Activated CD4-positive, alpha-beta memory T cell treated with anti-CD3 and anti-CD28 coated beads for 36 hours (primary cell): ENCODE data around the gene DPH2. TPM values are rescaled to one million over a fixed set of nuclear protein-coding genes. Genes with fewer than 3 reads are reported as not detected.

ENCODE experiments used
- CTCF ChIA-PET: fragments of 350-600 bp; sonication (Branson Sonifier 250); formaldehyde crosslinking; loops from one replicate; lab custom pipeline; 2021; ENCODE audit warnings: antibody characterized with exemption, inconsistent platforms; lab: Charles Lee
- POLR2A ChIA-PET: fragments of 350-600 bp; sonication (Branson Sonifier 250); formaldehyde crosslinking; loops from one replicate; lab custom pipeline; 2021; ENCODE audit warnings: antibody characterized with exemption; lab: Charles Lee
- DNase-seq: peaks from one replicate; pipeline ENCODE4 v3.0.0-alpha.2; 2020
- H3K27ac Mint-ChIP-seq: one replicate; pipeline ENCODE4 v1.8.0; 2021; ENCODE audit warnings: mixed read lengths
- H3K27me3 Mint-ChIP-seq: one replicate; pipeline ENCODE4 v1.8.0; 2021; ENCODE audit warnings: mixed read lengths
- H3K36me3 Mint-ChIP-seq: one replicate; pipeline ENCODE4 v1.8.0; 2021; ENCODE audit warnings: mixed read lengths
- H3K4me1 Mint-ChIP-seq: one replicate; pipeline ENCODE4 v1.8.0; 2021; ENCODE audit warnings: low read depth, mixed read lengths
- H3K4me3 Mint-ChIP-seq: one replicate; pipeline ENCODE4 v1.8.0; 2021; ENCODE audit warnings: mild to moderate bottlenecking, mixed read lengths
- H3K9me3 Mint-ChIP-seq: one replicate; pipeline ENCODE4 v1.8.0; 2021; ENCODE audit warnings: mixed read lengths
- intact Hi-C: fragments of 100-400 bp; cut with micrococcal nuclease; formaldehyde crosslinking; loops from one replicate; pipeline ENCODE4 v1.15.1; 2023
- total RNA-seq, 2 experiments: library from RNA; stranded (reverse); gene quantifications; one replicate each; pipeline ENCODE4 v1.2.3, GENCODE V29; 2021

Gene DPH2
- total RNA-seq, 2 experiments from 2014 or later = 24.8 to 26.9 TPM

DNA sequence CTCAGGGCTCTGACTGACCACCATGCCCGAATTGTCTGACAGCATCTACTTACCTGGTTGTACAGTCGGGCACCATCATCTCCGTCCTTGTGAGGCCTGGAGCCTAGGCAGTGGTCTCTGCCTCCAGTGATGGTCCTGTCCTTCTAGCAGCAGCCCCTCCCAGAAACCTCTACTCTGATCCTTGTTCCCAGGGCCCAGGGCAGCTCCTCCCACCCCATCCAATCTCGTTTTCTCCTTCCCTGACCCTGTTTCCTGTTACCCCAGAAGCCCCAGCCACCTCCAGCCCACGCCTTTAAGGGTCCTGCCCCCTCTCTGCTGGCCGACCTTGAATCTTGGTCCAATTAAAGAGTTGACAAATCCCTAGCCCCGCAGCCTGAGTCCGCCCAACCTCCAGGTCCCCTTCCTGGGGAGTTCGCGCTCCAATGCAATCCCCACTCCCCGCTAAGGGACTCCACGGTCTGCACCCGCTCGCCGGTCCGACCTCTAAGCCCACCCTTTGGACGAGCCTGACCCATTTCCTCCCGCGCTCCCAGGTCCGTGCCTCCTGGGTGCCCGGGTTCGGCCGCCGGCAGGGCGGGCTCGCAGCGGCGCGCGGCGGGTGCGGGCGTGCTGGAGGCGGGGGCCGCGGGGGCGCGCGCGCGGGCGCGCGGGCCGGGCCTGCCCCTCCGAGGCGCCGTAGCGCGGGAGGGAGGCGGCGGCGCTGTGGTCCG, 8.9 kb downstream of the DPH2 start, which contains the start of gene B4GALT2:
B4GALT2 (plus strand) TSS at position 660 of the 710 bp plus-strand sequence. CDS start 1,951 bp downstream, outside the sequence.
- intact Hi-C loops = no loop called here
- peak; percentile 50 for DNase-seq
- peak within 1 kb of the TSS; percentile 88 for H3K4me3 Mint-ChIP-seq
- H3K27me3 Mint-ChIP-seq = no peaks in the 10 kb centered on the region
- peaks cover 24% of the 10 kb centered on the region for H3K36me3 Mint-ChIP-seq
- CTCF ChIA-PET = no interaction called here
- no peak within 1 kb of the TSS for H3K27ac Mint-ChIP-seq
- POLR2A ChIA-PET = no interaction called here
- H3K4me1 Mint-ChIP-seq = peaks cover 52% of the 10 kb centered on the region
- H3K9me3 Mint-ChIP-seq = no peaks in the 10 kb centered on the region

DNA sequence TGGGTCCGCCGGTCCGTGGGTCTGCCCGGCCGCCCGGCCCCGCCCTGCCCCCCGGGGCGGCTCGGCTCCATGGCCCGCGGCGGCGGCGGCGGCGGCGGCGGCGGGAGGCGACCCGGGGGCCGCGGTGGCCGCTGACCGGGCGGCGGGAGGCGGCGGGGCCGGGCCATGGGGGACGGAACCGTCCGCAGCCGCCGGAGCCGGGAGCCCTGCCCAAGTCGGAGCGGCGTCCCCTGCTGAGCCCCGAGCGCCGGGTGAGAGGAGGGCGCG, 9.4 kb downstream of the DPH2 start:
- Mint-ChIP-seq H3K36me3 (peaks cover 26% of the 10 kb centered on the region), H3K4me1 (peaks cover 47% of the 10 kb centered on the region), H3K27me3 (no peaks in the 10 kb centered on the region), H3K27ac (no peak overlapping the region), H3K9me3 (no peaks in the 10 kb centered on the region), H3K4me3 (no peak overlapping the region)
- intact Hi-C loops = no loop called here
- POLR2A ChIA-PET = no interaction called here
- CTCF ChIA-PET = no interaction called here
- DNase-seq = no peak

GRCh38 chr1:43979528-43980254, 9.9 kb downstream of the DPH2 start:
- peaks cover 29% of the 10 kb centered on the region for H3K36me3 Mint-ChIP-seq
- ChIA-PET CTCF (no interaction called here), POLR2A (interaction anchor here (0.9 kb wide), 1 partner anchor 32 kb away, joined by 3 read pairs; the partner anchor contains the start of gene IPO13)
- H3K9me3 Mint-ChIP-seq = no peaks in the 10 kb centered on the region
- no peak overlapping the region for H3K27ac Mint-ChIP-seq
- H3K4me3 Mint-ChIP-seq = peak overlapping the region; percentile 88
- intact Hi-C loops = no loop called here
- no peaks in the 10 kb centered on the region for H3K27me3 Mint-ChIP-seq
- peaks cover 46% of the 10 kb centered on the region for H3K4me1 Mint-ChIP-seq
- DNase-seq = peak; percentile 46

DNA sequence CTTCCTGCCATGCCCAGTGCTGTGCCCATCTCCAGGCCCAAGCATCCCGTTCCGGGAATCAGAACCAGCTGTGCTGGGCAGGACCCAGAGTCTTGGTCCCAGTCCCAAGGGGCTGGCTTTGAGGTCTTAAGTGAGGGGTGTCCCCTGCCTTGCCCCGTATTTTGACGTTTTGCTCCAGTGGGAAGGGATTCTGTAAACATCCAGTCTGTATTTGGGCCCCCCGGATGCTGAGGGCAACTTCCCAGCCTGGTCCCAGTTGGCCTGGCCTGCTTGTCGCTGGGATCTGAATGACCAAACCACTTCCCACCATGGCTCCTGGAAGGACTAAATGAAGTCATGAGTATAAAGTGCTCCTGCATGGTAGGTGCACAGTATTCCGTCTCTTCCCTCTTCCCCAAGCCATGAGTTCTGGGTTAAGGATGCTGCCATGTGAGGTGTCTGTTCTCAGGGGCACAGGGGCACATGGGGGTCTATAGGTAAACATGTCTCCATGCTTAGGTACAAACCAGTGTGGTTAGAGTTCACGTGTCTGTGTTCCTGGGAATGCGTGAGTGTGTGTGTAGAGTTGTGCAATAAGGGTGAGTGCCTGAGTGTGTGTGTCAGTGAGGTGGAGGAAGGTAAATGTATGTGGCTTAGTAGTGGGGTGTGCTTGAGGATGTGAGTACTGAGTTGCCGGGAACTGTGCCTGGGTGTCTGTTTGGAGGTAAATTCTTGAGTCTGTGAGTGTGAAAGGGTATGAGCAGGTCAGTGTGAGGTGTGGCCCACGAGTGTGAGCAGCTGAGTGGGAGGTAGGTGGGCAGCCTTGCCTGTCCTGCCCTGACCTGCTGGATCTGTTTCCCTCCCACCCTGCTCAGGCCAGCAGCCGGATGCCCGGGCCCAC, 10.7 kb downstream of the DPH2 start:
- Mint-ChIP-seq H3K4me3 (peak overlapping the region; percentile 88), H3K36me3 (peaks cover 31% of the 10 kb centered on the region), H3K4me1 (peaks cover 45% of the 10 kb centered on the region), H3K27me3 (no peaks in the 10 kb centered on the region), H3K27ac (no peak overlapping the region), H3K9me3 (no peaks in the 10 kb centered on the region)
- POLR2A ChIA-PET = interaction anchor here (0.9 kb wide), 1 partner anchor 33 kb away, joined by 3 read pairs; the partner anchor contains the start of gene IPO13
- CTCF ChIA-PET = no interaction called here
- DNase-seq = no peak
- intact Hi-C loops = no loop called here

GRCh38 chr1:43981135-43981491, 11.3 kb downstream of the DPH2 start:
- Mint-ChIP-seq H3K27ac (no peak overlapping the region), H3K36me3 (peaks cover 33% of the 10 kb centered on the region), H3K9me3 (no peaks in the 10 kb centered on the region), H3K4me1 (peaks cover 39% of the 10 kb centered on the region), H3K4me3 (no peak overlapping the region), H3K27me3 (no peaks in the 10 kb centered on the region)
- CTCF ChIA-PET = interaction anchor here (1.2 kb wide), 1 partner anchor 46 kb away, joined by 3 read pairs; no protein-coding TSS in a partner anchor
- POLR2A ChIA-PET = no interaction called here
- no peak for DNase-seq
- intact Hi-C loops = no loop called here

DNA sequence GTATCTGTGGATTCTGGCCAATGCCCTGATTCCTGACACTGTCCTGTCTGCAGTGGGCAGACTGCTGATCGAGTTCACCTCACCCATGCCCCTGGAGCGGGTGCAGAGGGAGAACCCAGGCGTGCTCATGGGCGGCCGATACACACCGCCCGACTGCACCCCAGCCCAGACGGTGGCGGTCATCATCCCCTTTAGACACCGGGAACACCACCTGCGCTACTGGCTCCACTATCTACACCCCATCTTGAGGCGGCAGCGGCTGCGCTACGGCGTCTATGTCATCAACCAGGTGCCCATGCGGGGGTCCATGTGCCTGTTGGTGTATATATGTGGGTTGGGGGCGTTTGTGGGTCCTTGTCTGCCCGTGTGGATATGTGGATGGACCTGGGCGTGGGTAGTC, 11.8 kb downstream of the DPH2 start:
- Mint-ChIP-seq H3K27ac (no peak overlapping the region), H3K9me3 (no peaks in the 10 kb centered on the region), H3K4me3 (no peak overlapping the region), H3K27me3 (no peaks in the 10 kb centered on the region), H3K4me1 (peaks cover 34% of the 10 kb centered on the region), H3K36me3 (peaks cover 31% of the 10 kb centered on the region)
- ChIA-PET POLR2A (no interaction called here), CTCF (interaction anchor here (1.2 kb wide), 1 partner anchor 47 kb away, joined by 3 read pairs; no protein-coding TSS in a partner anchor)
- intact Hi-C loops = no loop called here
- no peak for DNase-seq

- Mint-ChIP-seq H3K27ac (no peak overlapping the region), H3K9me3 (no peaks in the 10 kb centered on the region), H3K4me1 (peaks cover 28% of the 10 kb centered on the region), H3K27me3 (no peaks in the 10 kb centered on the region), H3K4me3 (no peak overlapping the region), H3K36me3 (peaks cover 25% of the 10 kb centered on the region)
- intact Hi-C loops = no loop called here
- POLR2A ChIA-PET = no interaction called here
- DNase-seq = no peak
- CTCF ChIA-PET = interaction anchor here (1.2 kb wide), 1 partner anchor 47 kb away, joined by 3 read pairs; no protein-coding TSS in a partner anchor
These were observed 12.4 kb downstream of the DPH2 start for GRCh38 chr1:43982241-43982640.

DNA sequence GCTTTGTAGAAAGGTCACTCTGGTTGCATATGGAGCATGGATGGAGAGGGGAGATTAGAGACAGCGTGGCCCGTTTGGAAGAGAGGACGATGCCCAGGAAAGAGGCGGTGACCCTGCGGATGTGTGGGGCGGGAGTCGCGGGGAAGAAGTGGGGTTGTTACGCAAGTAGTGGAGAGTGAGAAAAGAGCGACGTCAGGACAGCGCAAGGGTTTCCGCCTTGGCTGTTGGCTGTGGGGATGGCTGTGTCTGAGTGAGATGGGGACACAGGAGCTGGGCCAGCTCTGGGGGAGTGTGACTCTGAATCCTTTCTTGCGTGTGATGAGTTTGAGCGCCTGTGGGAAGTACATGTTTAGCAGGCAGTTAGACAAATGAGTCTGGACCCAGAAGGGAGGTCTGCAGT, 13.0 kb downstream of the DPH2 start:
- H3K4me3 Mint-ChIP-seq = no peak overlapping the region
- H3K9me3 Mint-ChIP-seq = no peaks in the 10 kb centered on the region
- H3K27ac Mint-ChIP-seq = no peak overlapping the region
- H3K27me3 Mint-ChIP-seq = no peaks in the 10 kb centered on the region
- ChIA-PET POLR2A (no interaction called here), CTCF (no interaction called here)
- peaks cover 19% of the 10 kb centered on the region for H3K36me3 Mint-ChIP-seq
- no peak for DNase-seq
- peaks cover 22% of the 10 kb centered on the region for H3K4me1 Mint-ChIP-seq
- intact Hi-C loops = no loop called here

DNA sequence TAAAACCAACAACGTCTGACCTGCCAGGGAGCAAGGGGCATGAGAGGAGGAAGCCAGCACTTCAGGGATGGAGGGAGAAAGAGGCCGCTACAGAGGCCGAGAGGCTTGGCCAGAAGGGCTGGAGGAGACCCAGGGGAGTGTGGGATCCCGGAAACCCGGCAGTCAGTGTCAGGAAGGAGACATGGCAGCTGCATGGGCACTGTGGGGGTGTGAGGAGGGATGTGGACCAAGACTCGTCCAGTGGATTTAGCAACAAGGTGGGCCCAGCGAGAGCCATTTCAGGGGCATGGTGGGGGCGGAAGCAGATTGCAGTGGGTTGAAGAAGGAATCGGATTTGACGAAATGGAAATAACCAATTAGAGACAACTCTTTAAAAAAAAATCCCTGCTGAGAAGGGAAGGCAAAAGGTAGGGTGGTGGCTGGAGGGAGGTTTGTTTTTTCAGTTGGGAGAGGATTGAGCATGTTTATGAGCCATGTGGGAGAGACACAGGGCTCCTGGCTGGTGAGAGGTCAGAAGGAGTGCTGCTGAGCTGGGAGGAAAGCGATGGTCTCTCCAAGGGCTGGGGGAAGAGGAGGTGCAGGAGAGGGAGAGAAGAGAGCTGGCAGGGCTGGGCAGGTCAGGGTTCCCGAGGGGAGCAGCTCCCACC, 13.6 kb downstream of the DPH2 start:
- no peaks in the 10 kb centered on the region for H3K9me3 Mint-ChIP-seq
- H3K27me3 Mint-ChIP-seq = no peaks in the 10 kb centered on the region
- peaks cover 17% of the 10 kb centered on the region for H3K4me1 Mint-ChIP-seq
- ChIA-PET CTCF (no interaction called here), POLR2A (no interaction called here)
- no peak overlapping the region for H3K4me3 Mint-ChIP-seq
- no peak overlapping the region for H3K27ac Mint-ChIP-seq
- DNase-seq = no peak
- peaks cover 15% of the 10 kb centered on the region for H3K36me3 Mint-ChIP-seq
- intact Hi-C loops = no loop called here

DNA sequence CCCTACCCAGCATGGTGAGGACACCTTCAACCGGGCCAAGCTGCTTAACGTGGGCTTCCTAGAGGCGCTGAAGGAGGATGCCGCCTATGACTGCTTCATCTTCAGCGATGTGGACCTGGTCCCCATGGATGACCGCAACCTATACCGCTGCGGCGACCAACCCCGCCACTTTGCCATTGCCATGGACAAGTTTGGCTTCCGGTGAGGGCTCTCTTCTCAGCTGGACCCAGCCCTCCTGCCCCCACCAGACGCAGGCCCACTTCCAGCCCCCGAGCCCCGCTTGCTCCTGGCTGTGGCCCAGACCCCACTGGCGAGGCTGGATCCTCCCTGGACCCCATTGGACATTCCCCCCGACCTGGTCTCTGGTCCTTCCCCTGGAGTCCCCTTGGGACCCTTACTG, 15.0 kb downstream of the DPH2 start:
- Mint-ChIP-seq H3K4me1 (peaks cover 10% of the 10 kb centered on the region), H3K4me3 (no peak overlapping the region), H3K27ac (no peak overlapping the region), H3K27me3 (no peaks in the 10 kb centered on the region), H3K9me3 (no peaks in the 10 kb centered on the region), H3K36me3 (peaks cover 15% of the 10 kb centered on the region)
- POLR2A ChIA-PET = no interaction called here
- DNase-seq = no peak
- CTCF ChIA-PET = no interaction called here
- intact Hi-C loops = no loop called here

GRCh38 chr1:43985984-43986595, 16.3 kb downstream of the DPH2 start:
- Mint-ChIP-seq H3K4me1 (peaks cover 4% of the 10 kb centered on the region), H3K4me3 (no peak overlapping the region), H3K36me3 (peaks cover 11% of the 10 kb centered on the region), H3K9me3 (no peaks in the 10 kb centered on the region), H3K27me3 (no peaks in the 10 kb centered on the region), H3K27ac (no peak overlapping the region)
- ChIA-PET POLR2A (no interaction called here), CTCF (interaction anchor here (1.3 kb wide), 1 partner anchor 63 kb away, joined by 6 read pairs; no protein-coding TSS in a partner anchor)
- DNase-seq = no peak
- intact Hi-C loops = no loop called here
